Stimulated activated naive B cell treated with anti-CD40 and anti-IgM and Interleukin-4, amounts not matched to agents 10 μg/mL and 1 μg/mL and 100 μg/mL, for 72 hours (primary cell): ENCODE results near the gene KAT8.

Source experiments
- ATAC-seq, 2 donors: fragments of 150-1000 bp; cut with Tn5 transposase; replicated peaks; 2 replicates each; pipeline ENCODE4 v1.10.0; 2021; ENCODE audit warnings: moderate library complexity in 1 of 2
- DNase-seq: peaks from one replicate; pipeline ENCODE4 v3.0.0; 2021
- H3K27ac Mint-ChIP-seq: one replicate; pipeline ENCODE4 v1.8.0; 2022; ENCODE audit warnings: mild to moderate bottlenecking, mixed read lengths
- H3K27me3 Mint-ChIP-seq, 2 donors: one replicate each; pipeline ENCODE4 v1.8.0; 2022; ENCODE audit warnings: mixed read lengths in 2 of 2
- H3K36me3 Mint-ChIP-seq, 2 donors: one replicate each; pipeline ENCODE4 v1.8.0; 2022; ENCODE audit warnings: mixed read lengths in 2 of 2, mild to moderate bottlenecking in 1 of 2
- H3K4me1 Mint-ChIP-seq, 2 donors: one replicate each; pipeline ENCODE4 v1.8.0; 2022; ENCODE audit warnings: mixed read lengths in 2 of 2, mild to moderate bottlenecking in 1 of 2
- H3K4me3 Mint-ChIP-seq, 2 donors: one replicate each; pipeline ENCODE4 v1.8.0; 2022; ENCODE audit warnings: mild to moderate bottlenecking in 2 of 2, mixed read lengths in 2 of 2, moderate library complexity in 1 of 2
- H3K9me3 Mint-ChIP-seq, 2 donors: one replicate each; pipeline ENCODE4 v1.8.0; 2022; ENCODE audit warnings: mixed read lengths in 2 of 2, mild to moderate bottlenecking in 1 of 2

The KAT8 gene

GRCh38 chr16:31117384-31118222 lies at the start of gene KAT8:
TSS of gene KAT8 (plus strand) at chr16:31117664. CDS start at chr16:31117682, 18 bp downstream.
- peaks cover 22 to 66% of the 10 kb centered on the region in 2 donors for H3K4me1 Mint-ChIP-seq

GRCh38 chr16:31071861-31072260 lies 45.6 kb upstream of the KAT8 start:
- peaks cover 27 to 52% of the 10 kb centered on the region in 2 donors for H3K4me1 Mint-ChIP-seq

More at GRCh38 chr16:31117384-31118222, at the start of gene KAT8:
- peak within 1 kb of the TSS; percentile 94 for H3K27ac Mint-ChIP-seq
- H3K9me3 Mint-ChIP-seq: no peaks in the 10 kb centered on the region
- peaks cover 18 to 33% of the 10 kb centered on the region in 2 donors for H3K36me3 Mint-ChIP-seq
- ATAC-seq (peak; percentile 90 to 93), DNase-seq (peak; percentile 96)
- no peaks in the 10 kb centered on the region for H3K27me3 Mint-ChIP-seq
- H3K4me3 Mint-ChIP-seq: peak within 1 kb of the TSS; percentile 82 to 86

GRCh38 chr16:31072540-31073141 lies 44.8 kb upstream of the KAT8 start:
- H3K4me3 Mint-ChIP-seq: peak overlapping the region; percentile 91 to 98
- ATAC-seq (peak in 1 of 2 donors; percentile 0), DNase-seq (no peak)
- H3K4me1 Mint-ChIP-seq: peaks cover 28 to 51% of the 10 kb centered on the region in 2 donors
- peaks cover 10 to 26% of the 10 kb centered on the region in 2 donors for H3K36me3 Mint-ChIP-seq
- no peaks in the 10 kb centered on the region for H3K9me3 Mint-ChIP-seq
- no peaks in the 10 kb centered on the region for H3K27me3 Mint-ChIP-seq
- H3K27ac Mint-ChIP-seq: peak overlapping the region; percentile 98

More at GRCh38 chr16:31071861-31072260, 45.6 kb upstream of the KAT8 start:
- Mint-ChIP-seq H3K4me3 (peak overlapping the region; percentile 91 to 98), H3K27me3 (no peaks in the 10 kb centered on the region), H3K27ac (peak overlapping the region; percentile 98), H3K9me3 (no peaks in the 10 kb centered on the region), H3K36me3 (peaks cover 9 to 22% of the 10 kb centered on the region in 2 donors)
- DNase-seq (no peak), ATAC-seq (no peak)

GRCh38 chr16:31073142-31073969 lies 44.1 kb upstream of the KAT8 start:
- H3K27me3 Mint-ChIP-seq: no peaks in the 10 kb centered on the region
- H3K36me3 Mint-ChIP-seq: peaks cover 14 to 29% of the 10 kb centered on the region in 2 donors
- H3K27ac Mint-ChIP-seq: peak overlapping the region; percentile 98
- peaks cover 30 to 46% of the 10 kb centered on the region in 2 donors for H3K4me1 Mint-ChIP-seq
- H3K9me3 Mint-ChIP-seq: no peaks in the 10 kb centered on the region
- peak overlapping the region; percentile 91 to 98 for H3K4me3 Mint-ChIP-seq
- peak; percentile 82 for DNase-seq
- peak; percentile 71 to 74 for ATAC-seq

GRCh38 chr16:31073970-31074813 lies 43.3 kb upstream of the KAT8 start, which contains the start of the genes ZNF646 and ZNF668:
TSS of gene ZNF646 (plus strand) at chr16:31074422. CDS start at chr16:31076325, 1,903 bp downstream.
TSS of gene ZNF668 (minus strand) at chr16:31074240. CDS start at chr16:31064459, 9,781 bp downstream.
- H3K27me3 Mint-ChIP-seq: no peaks in the 10 kb centered on the region
- peak within 1 kb of the TSS; percentile 91 to 98 for H3K4me3 Mint-ChIP-seq
- DNase-seq (peak; percentile 98), ATAC-seq (peak; percentile 83 to 85)
- peaks cover 31 to 38% of the 10 kb centered on the region in 2 donors for H3K4me1 Mint-ChIP-seq
- H3K27ac Mint-ChIP-seq: peak within 1 kb of the TSS; percentile 98
- peaks cover 14 to 36% of the 10 kb centered on the region in 2 donors for H3K36me3 Mint-ChIP-seq
- no peaks in the 10 kb centered on the region for H3K9me3 Mint-ChIP-seq

GRCh38 chr16:31074814-31075183 lies 42.7 kb upstream of the KAT8 start:
- DNase-seq (no peak), ATAC-seq (no peak)
- no peaks in the 10 kb centered on the region for H3K9me3 Mint-ChIP-seq
- H3K4me3 Mint-ChIP-seq: peak overlapping the region; percentile 91 to 95
- peaks cover 31 to 34% of the 10 kb centered on the region in 2 donors for H3K4me1 Mint-ChIP-seq
- H3K36me3 Mint-ChIP-seq: peaks cover 14 to 39% of the 10 kb centered on the region in 2 donors
- H3K27me3 Mint-ChIP-seq: no peaks in the 10 kb centered on the region
- peak overlapping the region; percentile 97 for H3K27ac Mint-ChIP-seq

- no peaks in the 10 kb centered on the region for H3K27me3 Mint-ChIP-seq
- no peak for ATAC-seq
- H3K36me3 Mint-ChIP-seq: peaks cover 18 to 51% of the 10 kb centered on the region in 2 donors
- no peak for DNase-seq
- no peak overlapping the region for H3K4me3 Mint-ChIP-seq
- H3K9me3 Mint-ChIP-seq: no peaks in the 10 kb centered on the region
- peaks cover 36 to 44% of the 10 kb centered on the region in 2 donors for H3K4me1 Mint-ChIP-seq
- peak overlapping the region; percentile 25 for H3K27ac Mint-ChIP-seq
Observed at GRCh38 chr16:31076319-31076718, 41.1 kb upstream of the KAT8 start.

GRCh38 chr16:31077024-31077423 lies 40.4 kb upstream of the KAT8 start:
- Mint-ChIP-seq H3K27ac (peak overlapping the region; percentile 25), H3K36me3 (peaks cover 19 to 51% of the 10 kb centered on the region in 2 donors), H3K27me3 (no peaks in the 10 kb centered on the region), H3K4me3 (no peak overlapping the region), H3K4me1 (peaks cover 32 to 45% of the 10 kb centered on the region in 2 donors), H3K9me3 (no peaks in the 10 kb centered on the region)
- no peak for ATAC-seq
- DNase-seq: no peak

GRCh38 chr16:31077592-31078396 lies 39.7 kb upstream of the KAT8 start:
- Mint-ChIP-seq H3K4me3 (no peak overlapping the region), H3K27me3 (no peaks in the 10 kb centered on the region), H3K36me3 (peaks cover 22 to 55% of the 10 kb centered on the region in 2 donors), H3K27ac (peak overlapping the region; percentile 56), H3K4me1 (peaks cover 30 to 45% of the 10 kb centered on the region in 2 donors), H3K9me3 (no peaks in the 10 kb centered on the region)
- ATAC-seq (no peak), DNase-seq (no peak)

- ATAC-seq (no peak), DNase-seq (no peak)
- Mint-ChIP-seq H3K36me3 (peaks cover 25 to 55% of the 10 kb centered on the region in 2 donors), H3K27me3 (no peaks in the 10 kb centered on the region), H3K9me3 (no peaks in the 10 kb centered on the region), H3K4me1 (peaks cover 30 to 46% of the 10 kb centered on the region in 2 donors), H3K4me3 (no peak overlapping the region), H3K27ac (no peak overlapping the region)
Observed at GRCh38 chr16:31078597-31079341, 38.7 kb upstream of the KAT8 start.

GRCh38 chr16:31079342-31079944 lies 38.0 kb upstream of the KAT8 start:
- Mint-ChIP-seq H3K9me3 (no peaks in the 10 kb centered on the region), H3K27ac (no peak overlapping the region), H3K27me3 (no peaks in the 10 kb centered on the region), H3K4me1 (peaks cover 29 to 44% of the 10 kb centered on the region in 2 donors), H3K36me3 (peaks cover 27 to 54% of the 10 kb centered on the region in 2 donors), H3K4me3 (no peak overlapping the region)
- DNase-seq (no peak), ATAC-seq (no peak)
